A549 treated with GW870086 at 1 μM for 4 hours (cell line): ENCODE results near the gene NAGK. TPM values are rescaled to one million over a fixed set of nuclear protein-coding genes. Genes with fewer than 3 reads are reported as not detected.

Source experiments
- total RNA-seq: library from RNA; stranded (reverse); fragments of 200-300 nt; extraction: Qiagen RNA extraction; gene quantifications from 5 replicates; pipeline ENCODE4 v1.2.3, GENCODE V29; 2022; ENCODE audit warnings: low read depth

NAGK gene
- total RNA-seq = 60.9 to 87.9 TPM (median 78.9 TPM) in 5 replicates

GRCh38 chr2:71068218-71069035, at the start of gene NAGK:
Gene NAGK, plus strand, starts transcription at chr2:71068648. Its CDS starts 36 bp downstream, at chr2:71068684.

Other genes starting within 250 kb of the NAGK start
- not detected in 5 replicates for gene CLEC4F, start 248.0 kb upstream of the NAGK start, total RNA-seq
- not detected in 5 replicates for gene CD207, start 232.8 kb upstream of the NAGK start, total RNA-seq
- 3.4 to 4.7 TPM (median 4.0 TPM) in 5 replicates for gene VAX2, start 168.1 kb upstream of the NAGK start, total RNA-seq
- gene ATP6V1B1, start 132.7 kb upstream of the NAGK start, total RNA-seq = 1.2 to 2.5 TPM (median 2.4 TPM) in 5 replicates
- gene ANKRD53, start 90.0 kb upstream of the NAGK start, total RNA-seq = 0.12 TPM in 1 of 5 replicates, not detected in the others
- gene TEX261, start 73.8 kb upstream of the NAGK start, total RNA-seq = 71.1 to 85.5 TPM (median 78.7 TPM) in 5 replicates
- 11.3 to 14.0 TPM (median 12.7 TPM) in 5 replicates for gene MCEE, start 61.6 kb downstream of the NAGK start, total RNA-seq
- gene MPHOSPH10, start 62.0 kb downstream of the NAGK start, total RNA-seq = 37.3 to 44.6 TPM (median 40.5 TPM) in 5 replicates
- gene PAIP2B, start 158.5 kb downstream of the NAGK start, total RNA-seq = 0.19 to 0.30 TPM (median 0.28 TPM) in 5 replicates